Sigmoid colon (tissue), 4 donors: ENCODE measurements around the gene FAM120B.

Experiments used
- EP300 ChIP-seq, 4 donors: sonication (generic); formaldehyde crosslinking; IDR thresholded peaks; one replicate each; pipeline ENCODE4 v1.6.1; 2017; ENCODE audit warnings: antibody characterized with exemption in 4 of 4
- POLR2A ChIP-seq, 2 donors: fragments of 450-650 bp; IDR thresholded peaks; one replicate each; pipeline ENCODE4 v1.6.1; 2016; ENCODE audit warnings: antibody characterized with exemption in 2 of 2, mild to moderate bottlenecking in 2 of 2, moderate library complexity in 2 of 2
- POLR2AphosphoS5 ChIP-seq, 4 donors: sonication (generic); formaldehyde crosslinking; IDR thresholded peaks; one replicate each; pipeline ENCODE4 v1.6.1; 2017; ENCODE audit warnings: antibody characterized with exemption in 4 of 4
- TF ChIP-seq, protein P1 (sequence below), 4 experiments: fragments of 450-650 bp in 3 of 4; fragments of 200-600 bp in 1 of 4; IDR thresholded peaks; one replicate each; pipeline ENCODE4 v1.5.1; 2016 to 2019; ENCODE audit warnings: antibody characterized with exemption in 4 of 4, mild to moderate bottlenecking in 3 of 4, moderate library complexity in 2 of 4

DNA sequence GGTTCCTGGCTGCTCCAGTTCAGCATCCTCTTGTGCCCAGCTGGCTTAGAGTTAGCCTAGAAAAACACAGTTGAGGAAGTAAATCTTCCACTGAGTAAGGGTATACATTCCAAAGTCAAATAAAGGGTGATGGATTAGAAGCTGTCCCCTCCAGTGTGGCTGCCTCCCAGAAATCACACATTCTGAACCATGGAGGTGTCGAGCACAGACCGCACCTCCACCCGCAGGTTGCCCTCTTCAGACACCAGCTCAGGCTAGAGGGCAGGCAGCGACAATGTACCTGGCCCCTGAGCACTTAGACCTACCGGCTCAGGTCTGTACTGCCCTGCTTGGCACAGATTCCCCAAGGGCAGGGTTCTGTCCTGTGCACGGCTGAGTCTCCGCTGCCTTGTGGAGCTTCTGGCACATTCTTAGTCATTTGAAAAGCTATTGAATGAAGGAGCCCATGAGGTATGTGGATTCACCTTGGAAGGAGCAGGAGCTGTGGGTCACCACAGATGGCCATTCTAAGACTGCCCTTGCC, 118.1 kb downstream of the FAM120B start:
- TF ChIP-seq, protein P1, sequence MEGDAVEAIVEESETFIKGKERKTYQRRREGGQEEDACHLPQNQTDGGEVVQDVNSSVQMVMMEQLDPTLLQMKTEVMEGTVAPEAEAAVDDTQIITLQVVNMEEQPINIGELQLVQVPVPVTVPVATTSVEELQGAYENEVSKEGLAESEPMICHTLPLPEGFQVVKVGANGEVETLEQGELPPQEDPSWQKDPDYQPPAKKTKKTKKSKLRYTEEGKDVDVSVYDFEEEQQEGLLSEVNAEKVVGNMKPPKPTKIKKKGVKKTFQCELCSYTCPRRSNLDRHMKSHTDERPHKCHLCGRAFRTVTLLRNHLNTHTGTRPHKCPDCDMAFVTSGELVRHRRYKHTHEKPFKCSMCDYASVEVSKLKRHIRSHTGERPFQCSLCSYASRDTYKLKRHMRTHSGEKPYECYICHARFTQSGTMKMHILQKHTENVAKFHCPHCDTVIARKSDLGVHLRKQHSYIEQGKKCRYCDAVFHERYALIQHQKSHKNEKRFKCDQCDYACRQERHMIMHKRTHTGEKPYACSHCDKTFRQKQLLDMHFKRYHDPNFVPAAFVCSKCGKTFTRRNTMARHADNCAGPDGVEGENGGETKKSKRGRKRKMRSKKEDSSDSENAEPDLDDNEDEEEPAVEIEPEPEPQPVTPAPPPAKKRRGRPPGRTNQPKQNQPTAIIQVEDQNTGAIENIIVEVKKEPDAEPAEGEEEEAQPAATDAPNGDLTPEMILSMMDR (IDR thresholded peaks at IDR 0.05), result no peak
- no peak for TF ChIP-seq EP300 (IDR thresholded peaks at IDR 0.05)
- TF ChIP-seq POLR2AphosphoS5 (IDR thresholded peaks at IDR 0.05), result no peak
- TF ChIP-seq POLR2A (IDR thresholded peaks at IDR 0.05), result no peak
